KMS-11 (cell line): ENCODE data around the gene FOXO3.

Experiments
- H2AFZ ChIP-seq: fragments of 200-600 bp; sonication (generic); 2 replicates; pipeline ENCODE4 v1.6.1; 2016; ENCODE audit warnings: antibody characterized with exemption, mixed run types, low read depth
- H3K27ac ChIP-seq: fragments of 200-600 bp; sonication (generic); 2 replicates; pipeline ENCODE4 v1.6.1; 2016; ENCODE audit warnings: mild to moderate bottlenecking, mixed run types
- H3K27me3 ChIP-seq: fragments of 200-600 bp; sonication (generic); 2 replicates; pipeline ENCODE4 v1.6.1; 2017; ENCODE audit warnings: mild to moderate bottlenecking, low read depth, mixed run types, moderate library complexity; ENCODE audit not compliant: insufficient read depth
- H3K36me3 ChIP-seq: fragments of 200-600 bp; sonication (generic); 2 replicates; pipeline ENCODE4 v1.6.1; 2017; ENCODE audit warnings: mild to moderate bottlenecking, mixed run types; ENCODE audit not compliant: insufficient read depth
- H3K4me1 ChIP-seq: fragments of 200-600 bp; sonication (generic); 2 replicates; pipeline ENCODE4 v1.6.1; 2016; ENCODE audit warnings: mild to moderate bottlenecking, low read depth, mixed run types; ENCODE audit not compliant: poor library complexity, severe bottlenecking
- H3K4me2 ChIP-seq: fragments of 200-600 bp; sonication (generic); 2 replicates; pipeline ENCODE4 v1.7.0; 2016; ENCODE audit warnings: mild to moderate bottlenecking, mixed run types
- H3K4me3 ChIP-seq: fragments of 200-600 bp; sonication (generic); IDR thresholded peaks from 2 replicates; pipeline ENCODE4 v1.6.1; 2017; ENCODE audit warnings: low read depth, low read length, mixed read lengths; ENCODE audit not compliant: insufficient read depth
- H3K79me2 ChIP-seq: fragments of 200-600 bp; sonication (generic); 2 replicates; pipeline ENCODE4 v1.6.1; 2016; ENCODE audit warnings: low read depth, mixed run types; ENCODE audit not compliant: insufficient read depth
- H3K9ac ChIP-seq: fragments of 200-600 bp; sonication (generic); 2 replicates; pipeline ENCODE4 v1.6.1; 2016; ENCODE audit warnings: mild to moderate bottlenecking, mixed run types
- H4K20me1 ChIP-seq: fragments of 200-600 bp; sonication (generic); 2 replicates; pipeline ENCODE4 v1.6.1; 2016; ENCODE audit warnings: mild to moderate bottlenecking, mixed run types; ENCODE audit not compliant: insufficient read depth
- CTCF ChIP-seq: fragments of 200-600 bp; sonication (generic); conservative IDR thresholded peaks from 2 replicates; pipeline ENCODE4 v1.6.1; 2017; ENCODE audit warnings: low read depth, mild to moderate bottlenecking, antibody characterized with exemption, low read length, moderate library complexity, mixed read lengths

FOXO3 gene

GRCh38 chr6:108626777-108627176 lies 66.1 kb downstream of the FOXO3 start:
- no peak overlapping the region for H2AFZ ChIP-seq
- no peak for TF ChIP-seq CTCF
- H3K4me2 ChIP-seq = peak overlapping the region; percentile 19; the same call in 1 of the 2 replicates
- H3K27me3 ChIP-seq = no peaks in the 10 kb centered on the region
- H3K4me3 ChIP-seq = no peak overlapping the region
- peaks cover 100% of the 10 kb centered on the region for H3K4me1 ChIP-seq
- no peaks in the 10 kb centered on the region for H3K36me3 ChIP-seq
- H4K20me1 ChIP-seq = peaks cover 69% of the 10 kb centered on the region
- H3K9ac ChIP-seq = no peak overlapping the region
- H3K27ac ChIP-seq = no peak overlapping the region; the same call in 1 of the 2 replicates
- peaks cover 100% of the 10 kb centered on the region for H3K79me2 ChIP-seq

- Histone ChIP-seq H3K4me1 (peaks cover 100% of the 10 kb centered on the region), H3K36me3 (no peaks in the 10 kb centered on the region), H3K9ac (no peak overlapping the region), H3K27me3 (no peaks in the 10 kb centered on the region), H3K4me2 (peak overlapping the region; percentile 21), H2AFZ (no peak overlapping the region), H4K20me1 (peaks cover 73% of the 10 kb centered on the region), H3K4me3 (no peak overlapping the region), H3K79me2 (peaks cover 100% of the 10 kb centered on the region), H3K27ac (no peak overlapping the region)
- no peak for TF ChIP-seq CTCF
Measured at GRCh38 chr6:108627692-108628550, 67.2 kb downstream of the FOXO3 start.

GRCh38 chr6:108630050-108630714 lies 69.5 kb downstream of the FOXO3 start:
- Histone ChIP-seq H3K9ac (no peak overlapping the region), H3K4me3 (no peak overlapping the region), H3K4me1 (peaks cover 99% of the 10 kb centered on the region), H3K36me3 (no peaks in the 10 kb centered on the region), H3K27me3 (no peaks in the 10 kb centered on the region), H3K4me2 (peak overlapping the region; percentile 38), H3K27ac (no peak overlapping the region; the same call in 1 of the 2 replicates), H2AFZ (no peak overlapping the region), H3K79me2 (peaks cover 99% of the 10 kb centered on the region), H4K20me1 (peaks cover 62% of the 10 kb centered on the region)
- TF ChIP-seq CTCF = no peak

GRCh38 chr6:108632441-108632840 lies 71.7 kb downstream of the FOXO3 start:
- no peak for TF ChIP-seq CTCF

More at GRCh38 chr6:108632441-108632840, 71.7 kb downstream of the FOXO3 start:
- H3K27me3 ChIP-seq = no peaks in the 10 kb centered on the region
- peaks cover 39% of the 10 kb centered on the region for H4K20me1 ChIP-seq
- no peak overlapping the region for H3K4me2 ChIP-seq
- no peak overlapping the region for H3K9ac ChIP-seq
- H3K79me2 ChIP-seq = peaks cover 99% of the 10 kb centered on the region
- H2AFZ ChIP-seq = no peak overlapping the region
- peaks cover 99% of the 10 kb centered on the region for H3K4me1 ChIP-seq
- no peak overlapping the region for H3K4me3 ChIP-seq
- no peak overlapping the region for H3K27ac ChIP-seq
- no peaks in the 10 kb centered on the region for H3K36me3 ChIP-seq
